Medulla oblongata (tissue), 1 donor: Measurements from ENCODE around the gene HSD3B2.

ENCODE experiments used
- DNase-seq: peaks from one replicate; pipeline ENCODE4 v3.0.0-alpha.2; 2015; ENCODE audit errors: extremely low spot score

HSD3B2 gene

DNA sequence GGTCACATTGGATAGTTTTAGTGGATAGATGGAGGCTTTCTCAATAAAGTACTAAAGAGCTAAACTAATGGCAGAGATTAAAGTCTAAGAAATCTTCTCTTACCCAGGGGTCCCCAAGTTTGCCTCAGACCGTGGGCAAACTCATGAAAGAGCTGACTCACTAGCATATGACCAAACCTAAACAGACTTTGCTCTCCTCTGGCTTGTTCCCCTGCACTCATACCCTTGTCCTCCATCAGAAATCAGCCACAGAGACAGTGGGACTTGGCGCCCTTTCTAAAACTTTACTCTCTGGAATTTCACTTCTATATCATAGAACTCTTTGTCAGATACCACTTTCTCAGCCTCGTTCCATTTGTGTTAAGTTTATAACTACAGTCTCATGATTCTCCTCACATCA is 17.0 kb upstream of the HSD3B2 start:
- no peak for DNase-seq

DNA sequence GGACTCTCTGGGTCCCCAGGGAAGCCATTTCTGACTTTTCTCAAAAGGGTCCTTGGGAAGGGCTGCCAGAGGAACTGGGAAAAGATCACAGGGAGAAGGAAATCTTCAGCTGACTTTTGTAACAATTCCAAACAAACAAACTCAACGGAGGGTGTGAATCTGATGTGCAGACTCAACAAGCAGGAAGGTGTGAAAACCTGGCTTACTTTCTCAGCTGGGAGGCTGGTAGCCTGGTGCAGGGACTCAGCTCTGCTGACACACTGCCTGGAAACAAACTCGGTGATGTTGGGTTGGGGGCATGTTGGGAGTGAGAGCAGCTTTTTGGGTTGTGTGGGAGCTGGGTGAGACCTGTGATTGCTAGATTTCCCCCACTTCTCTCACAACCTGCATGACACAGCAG is 10.2 kb upstream of the HSD3B2 start:
- no peak for DNase-seq

GRCh38 chr1:119409731-119410130 is 5.2 kb upstream of the HSD3B2 start:
- DNase-seq: no peak

DNA sequence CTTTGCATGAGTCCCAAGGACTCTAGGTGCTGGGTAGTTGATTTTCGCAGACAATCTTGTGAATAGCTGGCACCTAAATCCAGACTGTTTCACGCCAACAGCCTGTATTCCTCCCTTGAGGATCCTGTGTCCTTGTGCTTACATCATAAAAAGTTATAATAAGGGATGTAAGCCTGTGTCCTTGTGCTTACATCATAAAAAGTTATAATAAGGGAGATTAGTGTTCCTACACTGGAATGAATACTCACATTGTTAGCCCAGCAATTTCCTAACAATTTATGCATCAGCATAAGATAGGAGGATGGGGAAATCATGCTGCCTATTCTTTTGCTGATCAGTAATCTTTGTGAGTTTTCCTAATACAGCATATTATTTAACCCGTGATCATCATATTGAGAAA is 4.0 kb upstream of the HSD3B2 start:
- DNase-seq: no peak

DNA sequence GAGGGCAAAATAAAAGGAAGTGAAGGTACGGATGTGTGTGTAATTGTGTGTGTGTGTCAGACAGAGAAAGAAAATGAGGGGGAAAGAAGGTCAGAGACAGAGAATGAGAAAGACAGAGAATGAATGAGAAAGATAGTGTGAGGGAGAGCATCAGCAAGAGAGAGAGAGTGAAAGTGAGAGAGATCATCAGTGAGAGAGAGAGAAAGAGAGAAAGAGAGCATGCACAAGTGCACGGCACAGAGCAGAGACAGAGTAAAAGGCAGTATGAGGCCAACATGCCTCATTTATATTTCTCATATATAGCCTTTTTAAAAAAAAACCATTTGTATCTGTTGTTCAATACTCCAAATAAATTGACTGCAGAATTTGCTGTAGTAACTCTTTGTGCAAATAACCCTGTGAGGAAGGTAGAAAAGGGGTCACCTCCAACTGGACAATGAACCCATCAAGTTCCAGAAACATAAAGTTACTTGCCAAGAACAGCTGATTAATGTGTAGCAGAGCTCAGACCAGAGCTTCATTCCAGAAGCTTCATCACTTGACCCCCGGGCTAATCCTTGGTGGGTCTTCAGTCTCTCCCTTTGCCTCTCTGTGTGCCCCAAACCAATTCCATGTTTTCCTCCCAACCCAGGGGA is 1.2 kb downstream of the HSD3B2 start:
- DNase-seq: no peak

- no peak for DNase-seq
Observed at GRCh38 chr1:119419109-119419508, 4.2 kb downstream of the HSD3B2 start.

DNA sequence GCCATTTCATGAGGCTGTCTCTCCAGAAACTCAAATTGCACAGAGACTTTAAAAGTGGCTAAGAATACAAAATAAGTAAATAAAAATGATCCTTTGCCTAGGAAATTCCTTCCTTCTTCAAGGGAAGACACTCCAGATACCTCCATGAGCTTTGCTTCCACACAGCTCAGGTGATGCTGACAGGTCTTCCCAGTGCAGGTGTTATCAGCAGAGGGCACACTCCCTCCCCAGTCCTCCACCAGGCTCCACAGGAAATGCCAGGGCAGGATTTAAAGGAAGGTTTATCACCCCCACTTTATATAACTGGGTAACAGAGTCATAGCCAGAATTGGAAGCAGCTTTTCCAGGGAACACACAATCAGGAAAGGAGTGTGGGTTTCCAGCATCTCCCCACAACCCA is 5.7 kb downstream of the HSD3B2 start:
- DNase-seq: no peak

DNA sequence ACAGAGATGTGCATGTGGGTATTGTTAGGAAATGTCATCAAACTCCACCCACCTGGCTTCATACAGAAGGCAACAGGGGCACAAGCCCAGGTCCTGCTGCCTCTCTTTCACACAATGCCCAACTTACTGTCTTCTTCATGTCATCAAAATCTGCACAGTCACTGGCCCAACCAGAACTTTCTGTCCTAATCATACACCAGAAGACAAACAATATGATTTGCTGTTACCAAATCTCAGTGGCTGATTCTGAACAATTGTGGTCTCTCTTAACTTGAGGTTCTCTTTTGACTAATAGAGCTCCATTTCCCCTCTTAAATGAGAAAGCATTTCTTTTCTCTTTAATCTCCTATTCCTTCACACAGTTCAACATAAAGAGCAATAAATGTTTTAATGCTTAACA is 7.7 kb downstream of the HSD3B2 start:
- no peak for DNase-seq

GRCh38 chr1:119428991-119429390 is 14.0 kb downstream of the HSD3B2 start:
- no peak for DNase-seq

GRCh38 chr1:119429687-119430086 is 14.7 kb downstream of the HSD3B2 start:
- DNase-seq: no peak

GRCh38 chr1:119430486-119430885 is 15.5 kb downstream of the HSD3B2 start:
- no peak for DNase-seq

- DNase-seq: no peak
Observed at GRCh38 chr1:119431836-119432235, 16.9 kb downstream of the HSD3B2 start.

DNA sequence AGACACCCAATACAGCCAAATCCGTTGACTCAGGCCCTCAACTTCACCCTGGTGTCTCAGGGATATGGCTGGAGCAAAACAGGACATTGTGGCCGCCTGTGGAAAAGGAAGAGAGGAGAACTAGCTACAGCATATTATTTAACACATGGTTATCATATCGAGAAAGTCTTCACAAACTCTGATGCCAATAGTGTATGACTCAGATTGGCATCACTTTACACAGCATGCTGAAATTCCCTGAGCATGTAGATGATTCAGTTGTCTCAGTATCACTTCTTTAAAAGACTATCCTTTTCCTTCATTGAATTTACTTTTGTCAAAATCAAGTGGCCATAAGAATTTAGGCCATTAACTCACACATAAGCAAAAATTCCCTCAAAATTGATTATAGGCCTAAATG is 20.1 kb downstream of the HSD3B2 start:
- DNase-seq: no peak

GRCh38 chr1:119438761-119439160 is 23.8 kb downstream of the HSD3B2 start:
- no peak for DNase-seq

DNA sequence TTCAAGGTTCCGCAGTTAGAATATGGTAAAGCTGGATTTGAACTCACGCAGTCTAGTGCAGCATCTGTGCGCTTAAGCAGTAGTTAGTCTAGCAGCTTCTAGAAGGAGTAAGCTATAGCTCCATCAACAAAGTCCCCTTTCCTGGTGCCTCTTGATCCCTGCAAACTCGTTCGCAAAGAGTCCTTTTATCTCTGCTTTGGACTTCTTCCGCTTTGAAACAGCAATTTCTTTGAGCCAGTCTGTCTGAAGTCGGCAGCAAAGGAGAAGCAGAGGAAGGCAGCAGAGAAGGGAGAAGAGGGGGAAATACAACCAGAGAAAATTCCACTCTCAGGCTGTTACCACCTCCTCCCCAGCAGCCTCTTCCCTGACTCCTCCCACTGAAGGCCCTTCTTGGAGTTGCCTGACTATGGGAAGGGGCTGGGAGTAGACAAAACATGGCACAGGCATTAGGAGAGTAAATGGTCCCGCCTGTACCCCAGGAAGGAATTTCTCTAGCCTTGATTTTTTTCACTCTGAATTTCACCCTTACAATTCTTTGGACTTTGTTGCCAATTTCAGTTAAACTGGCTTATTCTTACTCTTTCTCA is 25.9 kb downstream of the HSD3B2 start:
- no peak for DNase-seq

GRCh38 chr1:119442756-119443155 is 27.8 kb downstream of the HSD3B2 start:
- DNase-seq: no peak

DNA sequence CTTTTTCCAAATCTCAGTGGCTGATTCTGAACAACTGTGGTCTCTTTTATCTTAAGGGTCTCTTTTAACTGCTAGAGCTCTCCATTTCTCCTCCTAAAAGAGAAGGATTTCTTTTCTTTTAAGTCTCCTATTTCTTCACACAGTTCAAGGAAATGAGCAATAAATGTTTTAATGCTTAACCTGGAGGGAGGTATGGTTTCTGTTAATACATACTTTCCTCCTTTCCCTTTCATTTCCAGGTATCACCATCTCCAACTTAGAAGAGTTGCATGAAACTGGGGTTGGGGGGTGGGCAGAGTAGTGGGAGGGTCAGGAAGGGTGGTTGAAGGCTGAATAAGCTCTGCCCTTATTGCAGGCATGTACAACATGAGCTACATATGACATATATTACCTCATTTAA is 31.4 kb downstream of the HSD3B2 start:
- DNase-seq: no peak

DNA sequence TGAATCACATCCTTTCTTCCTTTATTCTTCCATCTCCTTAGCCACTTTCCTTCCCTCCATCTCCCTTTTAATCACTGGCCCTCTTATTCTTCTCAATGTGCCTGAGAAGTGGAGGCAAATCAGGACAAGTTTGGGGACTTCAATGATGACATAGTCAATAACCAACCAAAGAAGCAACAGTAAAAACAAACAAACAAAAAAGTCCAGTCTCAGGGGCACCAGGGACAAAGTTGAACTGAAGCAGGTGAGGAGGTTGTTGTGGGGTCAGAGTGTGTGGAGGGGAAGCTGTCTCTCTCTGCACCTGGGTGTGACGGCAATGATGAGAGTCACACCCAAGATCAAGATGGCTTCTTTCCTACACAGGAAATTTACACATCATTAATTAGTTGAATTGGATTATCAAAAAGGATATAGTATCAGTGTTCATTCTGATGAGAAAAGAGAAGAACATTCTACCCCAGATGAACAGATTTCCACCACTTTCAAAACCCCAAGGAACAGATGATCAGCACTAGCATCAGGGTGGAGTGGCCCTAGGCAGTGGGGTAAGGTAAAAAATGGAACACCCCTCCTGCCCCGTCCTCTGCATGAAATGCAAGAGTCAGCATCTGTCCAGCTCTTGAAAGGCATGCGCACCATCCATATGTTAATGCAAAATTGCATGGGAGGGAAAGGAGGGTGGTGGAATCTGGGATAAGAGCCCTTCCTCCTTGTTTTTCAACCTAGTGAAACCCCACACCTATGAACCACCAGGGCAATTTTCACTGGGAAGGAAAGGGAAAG is 32.6 kb downstream of the HSD3B2 start:
- no peak for DNase-seq

- DNase-seq: no peak
Observed at GRCh38 chr1:119448127-119448511, 33.2 kb downstream of the HSD3B2 start.

- DNase-seq: no peak
Observed at GRCh38 chr1:119449971-119450370, 35.0 kb downstream of the HSD3B2 start.

DNA sequence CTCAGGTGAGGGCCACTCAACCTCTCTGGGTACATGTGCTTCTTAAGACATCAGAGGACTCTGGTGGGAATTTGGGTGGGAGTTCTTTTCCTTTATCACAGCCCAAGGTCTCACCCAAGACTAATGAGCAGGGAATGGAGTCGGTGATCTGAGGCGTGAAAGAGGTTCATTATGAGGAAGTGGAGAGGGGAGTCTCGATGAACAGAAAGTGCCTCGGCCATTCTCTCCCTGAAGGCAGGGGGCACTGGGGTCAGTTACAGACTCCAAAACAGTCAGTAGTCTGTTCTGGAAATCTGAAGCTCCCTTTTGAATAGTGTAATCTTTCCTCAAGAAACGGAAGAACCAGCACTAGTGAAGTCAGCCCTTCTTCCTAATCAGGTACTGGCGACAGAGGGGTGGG is 36.2 kb downstream of the HSD3B2 start:
- no peak for DNase-seq

DNA sequence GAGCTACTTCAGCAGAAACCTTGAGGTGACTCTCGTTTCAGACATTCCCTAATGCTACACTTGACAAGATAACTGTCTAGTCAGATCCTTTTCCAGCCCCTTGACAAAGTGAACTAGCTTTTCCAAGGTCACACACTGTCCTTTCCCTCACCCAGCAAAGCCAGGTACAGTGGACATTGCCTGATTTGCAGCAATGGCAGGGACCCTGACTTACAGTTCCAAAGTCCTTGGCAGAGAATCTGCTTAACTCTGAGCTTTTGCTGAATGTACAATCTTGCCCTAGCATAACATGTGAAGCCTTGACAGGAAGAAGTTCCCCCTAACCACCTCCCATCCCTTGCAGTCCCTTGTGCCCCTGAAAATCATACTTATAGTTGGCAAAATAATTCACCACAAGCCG is 37.1 kb downstream of the HSD3B2 start:
- no peak for DNase-seq

DNA sequence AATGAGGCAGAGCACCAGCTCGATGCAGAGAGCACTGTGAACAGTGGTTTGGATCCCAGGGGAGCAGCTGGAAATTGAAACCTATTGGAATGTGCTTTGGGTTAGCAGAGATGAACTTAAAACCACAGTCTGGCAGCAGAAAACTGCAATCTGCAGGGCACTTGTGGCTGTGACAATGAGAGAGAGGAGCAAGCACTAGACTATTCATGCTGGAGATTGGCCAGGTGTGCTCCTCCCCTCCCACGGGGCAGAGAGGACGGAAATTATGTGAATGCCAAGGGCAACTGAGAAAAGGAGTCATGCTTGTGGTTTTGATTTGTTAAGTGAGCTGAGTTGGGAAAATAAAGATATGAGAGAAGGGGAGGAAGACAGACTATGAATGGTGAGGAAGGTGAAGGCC is 38.1 kb downstream of the HSD3B2 start:
- no peak for DNase-seq
